Measurements from ENCODE around the gene LMAN2. TPM values are rescaled to one million over a fixed set of nuclear protein-coding genes. Genes with fewer than 3 reads are reported as not detected.

LMAN2 gene
- total RNA-seq, 1 donor: 115 TPM

- Histone ChIP-seq H3K9me3 (ENCODE audit: low read depth, low read length) (no peaks in the 10 kb centered on the region), H3K4me1 (ENCODE audit: insufficient read depth, low read length) (peaks cover 87% of the 10 kb centered on the region), H3K4me3 (ENCODE audit: low read length) (peak overlapping the region; percentile 75), H3K27me3 (ENCODE audit: insufficient read depth, low read length) (no peaks in the 10 kb centered on the region)
These were observed 46.9 kb downstream of the LMAN2 start for GRCh38 chr5:177304392-177305119.

- H3K4me1 ChIP-seq (ENCODE audit: insufficient read depth, low read length): peaks cover 87% of the 10 kb centered on the region
- no peaks in the 10 kb centered on the region for H3K9me3 ChIP-seq (ENCODE audit: low read depth, low read length)
- H3K4me3 ChIP-seq (ENCODE audit: low read length): peak overlapping the region; percentile 75
- H3K27me3 ChIP-seq (ENCODE audit: insufficient read depth, low read length): no peaks in the 10 kb centered on the region
These were observed 47.5 kb downstream of the LMAN2 start for GRCh38 chr5:177303925-177304391.

- Histone ChIP-seq H3K9me3 (ENCODE audit: low read depth, low read length) (no peaks in the 10 kb centered on the region), H3K4me1 (ENCODE audit: insufficient read depth, low read length) (peaks cover 87% of the 10 kb centered on the region), H3K27me3 (ENCODE audit: insufficient read depth, low read length) (no peaks in the 10 kb centered on the region), H3K4me3 (ENCODE audit: low read length) (peak within 1 kb of the TSS; percentile 75)
These were observed 48.1 kb downstream of the LMAN2 start, which contains the start of the genes PRELID1 and RAB24 for GRCh38 chr5:177303121-177303924. PRELID1 (plus strand) TSS chr5:177303799; CDS start chr5:177303986, 187 bp downstream. RAB24 (minus strand) TSS chr5:177303719; CDS start chr5:177303288, 431 bp downstream.

GRCh38 chr5:177302354-177303110 is 48.9 kb downstream of the LMAN2 start:
- Histone ChIP-seq H3K4me1 (ENCODE audit: insufficient read depth, low read length) (peaks cover 87% of the 10 kb centered on the region), H3K4me3 (ENCODE audit: low read length) (peak overlapping the region; percentile 75), H3K27me3 (ENCODE audit: insufficient read depth, low read length) (no peaks in the 10 kb centered on the region), H3K9me3 (ENCODE audit: low read depth, low read length) (no peaks in the 10 kb centered on the region)

- Histone ChIP-seq H3K4me1 (ENCODE audit: insufficient read depth, low read length) (peaks cover 87% of the 10 kb centered on the region), H3K27me3 (ENCODE audit: insufficient read depth, low read length) (no peaks in the 10 kb centered on the region), H3K4me3 (ENCODE audit: low read length) (peak overlapping the region; percentile 75), H3K9me3 (ENCODE audit: low read depth, low read length) (no peaks in the 10 kb centered on the region)
These were observed 49.8 kb downstream of the LMAN2 start for GRCh38 chr5:177301503-177302165.

DNA sequence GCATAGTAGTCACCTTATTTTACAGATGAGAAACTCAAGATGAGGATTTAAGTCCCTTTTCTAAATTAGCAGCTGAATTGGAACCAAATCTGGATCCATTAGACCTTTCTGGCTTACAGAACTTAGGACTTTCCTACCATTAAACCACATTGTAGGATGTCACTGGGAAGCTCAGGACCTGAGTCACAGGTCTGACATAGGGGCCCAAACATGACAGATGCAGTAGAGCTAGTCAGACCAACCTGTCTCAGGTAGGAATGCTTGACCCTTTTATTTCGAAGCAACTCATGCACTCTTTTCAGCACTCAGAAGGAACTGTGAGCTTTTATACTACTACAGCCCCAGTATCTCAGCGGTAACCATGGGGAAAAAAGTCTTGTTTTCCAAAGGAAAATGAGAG is 50.5 kb downstream of the LMAN2 start:
- no peak overlapping the region for H3K4me3 ChIP-seq (ENCODE audit: low read length)
- no peaks in the 10 kb centered on the region for H3K9me3 ChIP-seq (ENCODE audit: low read depth, low read length)
- peaks cover 88% of the 10 kb centered on the region for H3K4me1 ChIP-seq (ENCODE audit: insufficient read depth, low read length)
- no peaks in the 10 kb centered on the region for H3K27me3 ChIP-seq (ENCODE audit: insufficient read depth, low read length)

- no peaks in the 10 kb centered on the region for H3K9me3 ChIP-seq (ENCODE audit: low read depth, low read length)
- H3K27me3 ChIP-seq (ENCODE audit: insufficient read depth, low read length): no peaks in the 10 kb centered on the region
- H3K4me1 ChIP-seq (ENCODE audit: insufficient read depth, low read length): peaks cover 88% of the 10 kb centered on the region
- H3K4me3 ChIP-seq (ENCODE audit: low read length): no peak overlapping the region
These were observed 51.1 kb downstream of the LMAN2 start for GRCh38 chr5:177300236-177300880.

- no peak overlapping the region for H3K4me3 ChIP-seq (ENCODE audit: low read length)
These were observed 51.8 kb downstream of the LMAN2 start for GRCh38 chr5:177299697-177300096.

DNA sequence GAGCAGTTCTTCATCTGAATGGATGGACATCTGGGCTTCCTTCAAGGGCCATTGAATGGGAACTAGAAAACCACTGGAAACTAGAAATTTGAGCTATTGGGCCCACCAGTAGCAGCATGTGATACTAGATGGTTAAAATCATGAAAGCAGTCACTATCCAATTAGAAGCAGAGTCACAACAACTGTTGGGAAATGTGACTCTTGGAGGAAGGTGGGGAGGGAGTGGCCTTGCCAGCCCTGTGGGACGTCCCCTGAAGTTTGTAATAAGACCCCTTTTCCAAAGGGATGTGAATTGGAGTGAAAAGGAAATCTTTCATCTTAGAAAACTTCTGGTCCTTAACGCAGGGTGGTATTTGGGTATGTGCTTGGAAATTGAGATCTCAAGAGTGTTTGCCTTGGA is 53.5 kb downstream of the LMAN2 start:
- no peaks in the 10 kb centered on the region for H3K27me3 ChIP-seq (ENCODE audit: insufficient read depth, low read length)
- no peak overlapping the region for H3K4me3 ChIP-seq (ENCODE audit: low read length)
- no peaks in the 10 kb centered on the region for H3K9me3 ChIP-seq (ENCODE audit: low read depth, low read length)
- H3K4me1 ChIP-seq (ENCODE audit: insufficient read depth, low read length): peaks cover 81% of the 10 kb centered on the region

More at GRCh38 chr5:177299697-177300096, 51.8 kb downstream of the LMAN2 start:
- Histone ChIP-seq H3K27me3 (ENCODE audit: insufficient read depth, low read length) (no peaks in the 10 kb centered on the region), H3K4me1 (ENCODE audit: insufficient read depth, low read length) (peaks cover 87% of the 10 kb centered on the region), H3K9me3 (ENCODE audit: low read depth, low read length) (no peaks in the 10 kb centered on the region)

GRCh38 chr5:177296581-177296980 is 54.9 kb downstream of the LMAN2 start:
- H3K27me3 ChIP-seq (ENCODE audit: insufficient read depth, low read length): no peaks in the 10 kb centered on the region
- H3K4me3 ChIP-seq (ENCODE audit: low read length): no peak overlapping the region
- no peaks in the 10 kb centered on the region for H3K9me3 ChIP-seq (ENCODE audit: low read depth, low read length)
- peaks cover 68% of the 10 kb centered on the region for H3K4me1 ChIP-seq (ENCODE audit: insufficient read depth, low read length)

DNA sequence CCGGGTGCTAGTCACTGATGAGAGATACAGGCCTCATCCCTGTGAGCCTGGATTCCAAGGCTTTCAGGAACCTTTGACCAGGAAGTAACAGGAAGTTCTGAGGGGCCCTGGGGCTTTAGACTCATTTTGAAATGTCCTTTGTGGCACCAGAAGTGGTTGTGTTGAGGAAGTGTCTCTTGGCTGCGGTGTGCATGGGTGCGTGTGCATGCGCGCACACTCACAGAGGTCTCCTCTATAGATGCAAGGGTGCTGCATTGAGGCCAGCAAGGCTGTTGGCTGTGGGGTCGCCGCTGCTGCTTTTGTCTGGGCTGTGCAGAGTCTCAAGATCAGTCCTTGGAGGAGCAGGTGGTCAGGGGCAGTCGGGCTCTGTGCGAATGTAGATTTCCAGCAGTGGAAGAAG is 55.5 kb downstream of the LMAN2 start:
- Histone ChIP-seq H3K9me3 (ENCODE audit: low read depth, low read length) (no peaks in the 10 kb centered on the region), H3K4me3 (ENCODE audit: low read length) (no peak overlapping the region), H3K4me1 (ENCODE audit: insufficient read depth, low read length) (peaks cover 61% of the 10 kb centered on the region)

DNA sequence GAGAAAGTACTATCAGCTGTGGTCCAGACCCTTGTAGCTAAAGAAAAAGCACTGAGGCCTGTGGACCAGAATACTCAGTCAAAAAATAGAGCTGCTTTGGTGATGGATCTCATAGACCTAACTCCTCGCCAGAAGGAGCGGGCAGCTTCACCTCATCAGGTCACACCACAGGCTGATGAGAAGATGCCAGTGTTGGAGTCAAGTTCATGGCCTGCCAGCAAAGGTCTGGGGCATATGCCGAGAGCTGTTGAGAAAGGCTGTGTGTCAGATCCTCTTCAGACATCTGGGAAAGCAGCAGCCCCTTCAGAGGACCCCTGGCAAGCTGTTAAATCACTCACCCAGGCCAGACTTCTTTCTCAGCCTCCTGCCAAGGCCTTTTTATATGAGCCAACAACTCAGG is 56.8 kb downstream of the LMAN2 start:
- H3K4me3 ChIP-seq (ENCODE audit: low read length): no peak overlapping the region
- H3K4me1 ChIP-seq (ENCODE audit: insufficient read depth, low read length): peaks cover 48% of the 10 kb centered on the region
- H3K27me3 ChIP-seq (ENCODE audit: insufficient read depth, low read length): no peaks in the 10 kb centered on the region
- no peaks in the 10 kb centered on the region for H3K9me3 ChIP-seq (ENCODE audit: low read depth, low read length)

More for the DNA sequence above, 55.5 kb downstream of the LMAN2 start:
- no peaks in the 10 kb centered on the region for H3K27me3 ChIP-seq (ENCODE audit: insufficient read depth, low read length)

DNA sequence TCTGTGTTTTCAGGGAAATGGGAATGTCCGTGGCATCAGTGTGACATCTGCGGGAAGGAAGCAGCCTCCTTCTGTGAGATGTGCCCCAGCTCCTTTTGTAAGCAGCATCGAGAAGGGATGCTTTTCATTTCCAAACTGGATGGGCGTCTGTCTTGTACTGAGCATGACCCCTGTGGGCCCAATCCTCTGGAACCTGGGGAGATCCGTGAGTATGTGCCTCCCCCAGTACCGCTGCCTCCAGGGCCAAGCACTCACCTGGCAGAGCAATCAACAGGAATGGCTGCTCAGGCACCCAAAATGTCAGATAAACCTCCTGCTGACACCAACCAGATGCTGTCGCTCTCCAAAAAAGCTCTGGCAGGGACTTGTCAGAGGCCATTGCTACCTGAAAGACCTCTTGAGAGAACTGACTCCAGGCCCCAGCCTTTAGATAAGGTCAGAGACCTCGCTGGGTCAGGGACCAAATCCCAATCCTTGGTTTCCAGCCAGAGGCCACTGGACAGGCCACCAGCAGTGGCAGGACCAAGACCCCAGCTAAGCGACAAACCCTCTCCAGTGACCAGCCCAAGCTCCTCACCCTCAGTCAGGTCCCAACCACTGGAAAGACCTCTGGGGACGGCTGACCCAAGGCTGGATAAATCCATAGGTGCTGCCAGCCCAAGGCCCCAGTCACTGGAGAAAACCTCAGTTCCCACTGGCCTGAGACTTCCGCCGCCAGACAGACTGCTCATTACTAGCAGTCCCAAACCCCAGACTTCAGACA is 57.5 kb downstream of the LMAN2 start:
- no peaks in the 10 kb centered on the region for H3K9me3 ChIP-seq (ENCODE audit: low read depth, low read length)
- H3K4me1 ChIP-seq (ENCODE audit: insufficient read depth, low read length): peaks cover 42% of the 10 kb centered on the region
- no peaks in the 10 kb centered on the region for H3K27me3 ChIP-seq (ENCODE audit: insufficient read depth, low read length)
- H3K4me3 ChIP-seq (ENCODE audit: low read length): no peak overlapping the region

Measured in mononuclear cell (primary cell).